HuH-7 (cell line): ENCODE results near the gene TYK2.
"Not testable (repeated sequence)": the region's sequence is repeated elsewhere in the genome, so short reads cannot be mapped to it uniquely, and the experiment has no call there.

Experiments
- DNase-seq: peaks from one replicate; pipeline ENCODE4 v3.0.0; 2011; ENCODE audit warnings: low spot score

TYK2 gene

GRCh38 chr19:10407096-10407495, 26.7 kb upstream of the TYK2 start:
- no peak for DNase-seq

DNA sequence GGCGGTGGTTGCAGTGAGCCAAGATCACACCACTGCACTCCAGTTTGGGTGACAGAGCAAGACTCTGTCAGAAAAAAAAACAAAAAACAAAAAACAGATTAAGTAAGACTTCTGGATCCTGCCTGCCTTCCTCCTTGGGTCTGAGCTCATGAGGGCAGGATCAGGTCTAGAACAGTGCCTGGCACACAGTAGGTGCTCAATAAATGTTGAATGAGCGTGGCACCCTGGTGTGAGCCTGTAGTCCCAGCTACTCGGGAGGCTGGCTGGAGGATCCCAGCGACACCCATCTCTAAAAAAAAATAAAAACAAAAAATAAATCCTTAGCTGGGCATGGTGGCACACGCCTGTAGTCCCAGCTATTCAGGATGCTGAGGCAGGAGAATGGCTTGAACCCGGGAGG, 25.8 kb upstream of the TYK2 start:
- DNase-seq: no peak

DNA sequence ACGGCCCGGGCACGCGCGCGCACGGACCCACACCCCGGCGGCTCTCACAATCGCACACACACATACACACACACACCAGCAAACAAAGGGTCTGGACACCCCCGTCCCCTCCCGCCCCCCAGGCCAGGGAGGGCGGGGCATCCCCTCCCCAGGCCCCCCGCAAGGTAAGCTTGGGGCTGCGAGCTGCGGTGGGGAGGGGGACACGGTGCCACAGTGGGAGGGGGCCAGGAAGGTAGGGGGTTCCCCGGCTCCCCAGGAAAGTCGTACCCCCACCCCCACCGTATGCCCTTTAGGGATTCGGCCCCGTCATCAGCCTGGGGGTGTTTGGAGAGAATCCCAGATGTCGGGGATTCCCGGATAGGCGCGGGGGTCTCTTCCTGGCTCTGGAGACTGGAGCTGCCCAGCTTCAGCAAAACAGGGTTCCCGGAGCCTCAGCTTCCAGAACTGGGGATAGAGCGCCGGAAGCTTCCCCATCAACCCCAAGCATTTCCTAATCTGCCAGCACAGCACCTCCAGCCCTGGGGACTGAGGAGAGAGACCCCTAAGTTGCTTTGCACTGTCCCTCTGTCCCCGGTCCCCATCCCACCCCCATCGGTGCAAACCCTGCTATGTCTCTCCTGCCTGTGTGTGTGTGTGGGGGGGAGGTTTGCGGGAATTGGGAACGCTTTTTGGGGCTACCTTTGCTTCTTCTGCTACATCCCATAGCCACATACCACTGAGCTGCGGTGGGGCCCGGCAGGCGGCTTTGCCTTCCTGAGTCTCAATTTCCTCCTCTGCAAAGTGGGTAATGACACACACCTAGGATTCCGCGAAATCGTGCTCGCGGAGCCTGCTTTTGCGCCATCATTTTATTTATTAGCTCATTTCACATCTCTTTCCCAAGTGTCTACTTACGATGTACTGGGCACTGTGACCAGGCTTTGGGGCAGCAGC, 24.8 kb upstream of the TYK2 start:
- no peak for DNase-seq

GRCh38 chr19:10403137-10404021, 23.0 kb upstream of the TYK2 start, which contains the start of gene CDC37:
TSS of gene CDC37 (minus strand) at chr19:10403542. CDS start at chr19:10403479, 63 bp downstream.
- peak; percentile 95 for DNase-seq

DNA sequence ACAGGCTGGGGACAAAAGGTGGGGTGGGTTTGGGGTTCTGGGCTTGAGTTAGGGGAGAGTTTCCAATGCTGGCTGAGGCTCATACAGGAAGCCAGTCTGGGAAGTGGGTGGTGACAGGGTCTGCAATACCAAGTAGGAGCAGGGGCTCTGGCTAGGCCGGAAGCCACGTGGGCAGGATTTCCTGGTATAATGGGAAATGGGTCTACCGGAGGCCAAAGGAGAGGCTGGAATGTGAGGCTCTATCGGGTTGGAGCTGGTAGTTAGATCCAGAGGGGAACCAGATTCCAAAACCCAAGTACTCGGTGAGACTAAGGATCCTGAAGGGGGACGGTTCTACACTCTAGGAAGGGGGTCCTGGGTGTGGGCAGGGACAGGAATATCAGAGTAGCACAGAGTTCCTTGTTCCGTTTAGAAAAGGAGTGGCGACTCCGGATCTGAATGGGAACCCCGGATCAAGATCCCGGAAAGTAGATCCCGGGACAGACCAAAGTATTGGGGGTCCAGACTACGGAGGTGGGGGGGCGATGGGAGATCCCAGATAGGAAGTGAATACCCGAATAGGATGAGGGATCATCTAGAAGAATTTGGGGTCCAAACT, 22.2 kb upstream of the TYK2 start:
- DNase-seq: no peak

- no peak for DNase-seq
Measured at GRCh38 chr19:10399878-10400277, 19.5 kb upstream of the TYK2 start.

DNA sequence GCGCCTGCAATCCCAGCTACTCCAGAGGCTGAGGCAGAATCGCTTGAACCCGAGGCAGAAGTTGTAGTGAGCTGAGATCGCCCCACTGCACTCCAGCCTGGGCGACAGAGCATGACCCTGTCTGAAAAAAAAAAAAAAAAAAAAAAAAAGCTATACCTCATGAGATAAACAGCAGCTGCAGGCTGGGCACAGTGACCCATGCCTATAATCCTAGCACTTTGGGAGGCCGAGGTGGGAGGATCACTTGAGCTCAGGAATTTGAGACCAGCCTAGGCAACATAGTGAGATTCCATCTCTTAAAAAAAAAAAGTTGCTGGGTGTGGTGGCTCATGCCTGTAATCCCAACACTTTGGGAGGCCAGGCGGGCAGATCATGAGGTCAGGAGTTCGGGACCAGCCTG, 19.0 kb upstream of the TYK2 start:
- DNase-seq: not testable (repeated sequence)

- no peak for DNase-seq
Measured at GRCh38 chr19:10398819-10399218, 18.4 kb upstream of the TYK2 start.

GRCh38 chr19:10395917-10396316, 15.5 kb upstream of the TYK2 start:
- no peak for DNase-seq

- DNase-seq: no peak
Measured at GRCh38 chr19:10395436-10395835, 15.1 kb upstream of the TYK2 start.

GRCh38 chr19:10395003-10395402, 14.6 kb upstream of the TYK2 start:
- no peak for DNase-seq

GRCh38 chr19:10393137-10393536, 12.8 kb upstream of the TYK2 start:
- no peak for DNase-seq

DNA sequence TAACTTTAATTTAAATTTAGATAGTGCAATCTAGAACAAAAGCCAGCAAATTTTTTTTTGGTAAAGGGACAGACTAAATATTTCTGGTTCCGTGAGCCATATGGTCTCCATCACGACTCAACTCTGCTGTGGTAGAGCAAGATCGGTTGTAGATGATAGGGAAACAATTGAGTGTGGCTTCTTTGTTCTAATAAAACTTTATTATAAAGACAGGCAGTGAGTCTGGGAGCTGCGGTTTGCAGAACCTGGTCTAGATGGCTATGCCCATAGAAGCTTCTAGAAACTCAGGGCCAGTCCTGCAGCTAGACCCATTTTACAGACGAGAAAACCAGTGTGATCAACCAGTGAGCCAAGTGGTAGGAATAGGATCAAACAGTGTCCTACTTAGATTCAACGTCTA, 11.7 kb upstream of the TYK2 start:
- no peak for DNase-seq

DNA sequence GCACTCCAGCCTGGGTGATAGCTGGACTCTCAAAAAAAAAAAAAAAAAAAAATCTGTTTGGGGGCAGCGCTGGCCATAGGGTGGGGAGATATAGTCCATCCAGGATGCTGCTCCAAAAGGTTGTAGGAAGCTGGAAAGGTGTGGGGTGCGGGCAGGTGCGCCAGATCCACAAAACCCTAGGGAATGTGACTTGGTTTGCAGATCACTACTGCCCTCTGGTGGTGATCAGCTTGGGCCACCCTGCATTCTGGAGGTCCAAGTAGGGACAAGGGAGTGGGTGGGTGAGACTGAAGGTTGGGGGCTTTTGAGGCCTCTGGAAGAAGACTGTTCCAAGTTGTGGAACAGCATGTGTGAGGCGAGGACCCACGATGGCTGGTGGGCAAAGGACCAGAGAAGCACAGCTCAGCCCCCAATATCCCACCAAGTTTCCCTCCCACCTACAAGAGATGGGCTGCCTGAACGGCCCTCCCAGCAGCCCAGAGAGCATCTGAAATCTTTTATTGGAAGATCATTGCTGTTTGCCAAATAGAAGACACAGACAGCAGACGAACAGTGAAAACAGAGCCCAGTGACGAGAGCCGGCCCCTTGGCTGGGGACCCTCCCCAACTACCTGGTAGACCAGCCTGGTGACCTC, 10.4 kb upstream of the TYK2 start:
- peak; percentile 81 for DNase-seq

- no peak for DNase-seq
Measured at GRCh38 chr19:10389863-10390262, 9.5 kb upstream of the TYK2 start.

GRCh38 chr19:10388957-10389356, 8.6 kb upstream of the TYK2 start:
- peak; percentile 70 for DNase-seq

- no peak for DNase-seq
Measured at GRCh38 chr19:10384580-10384979, 4.2 kb upstream of the TYK2 start.

GRCh38 chr19:10383223-10383499, 2.8 kb upstream of the TYK2 start:
- not testable (repeated sequence) for DNase-seq

DNA sequence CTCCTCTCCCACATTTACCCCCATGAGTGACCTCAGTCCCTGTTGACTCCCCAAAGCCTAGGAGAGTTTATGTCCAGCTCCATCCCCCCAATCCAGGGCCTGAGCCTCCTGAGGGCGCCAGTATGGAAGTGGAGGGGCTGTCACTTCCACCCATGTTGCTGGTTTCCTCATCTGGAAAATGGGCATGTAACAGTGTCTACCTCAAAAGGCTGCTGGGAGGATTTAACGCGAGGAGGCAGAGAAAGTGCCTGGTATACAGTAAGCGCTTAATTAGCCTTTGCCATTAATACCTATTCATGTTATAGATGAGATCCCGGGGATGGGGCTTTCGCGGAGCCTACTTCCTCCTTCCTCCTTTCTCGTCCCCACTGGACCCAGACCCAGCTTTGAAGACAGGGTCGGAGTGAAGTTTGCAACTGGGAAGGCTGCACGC, 476 bp downstream of the TYK2 start:
- no peak for DNase-seq

DNA sequence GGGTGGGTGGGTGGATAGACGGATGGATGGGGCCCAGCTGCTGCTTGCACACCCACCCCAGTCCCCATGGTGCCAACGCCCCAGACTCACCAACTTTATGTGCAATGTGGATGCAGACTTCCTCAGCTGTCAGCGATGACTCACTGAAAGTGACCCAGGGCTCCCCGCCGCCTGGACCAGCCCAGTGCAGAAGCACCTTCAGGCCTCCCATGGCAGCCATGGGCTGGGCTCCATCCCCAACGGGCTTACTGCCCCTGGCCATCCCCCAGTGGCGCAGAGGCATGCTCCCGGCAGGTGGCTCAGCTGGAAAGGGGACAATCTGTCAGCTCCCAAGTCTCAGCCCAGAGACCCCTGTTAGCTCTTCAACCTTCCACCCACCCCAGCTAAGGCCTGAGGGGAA, 2.2 kb downstream of the TYK2 start:
- no peak for DNase-seq

DNA sequence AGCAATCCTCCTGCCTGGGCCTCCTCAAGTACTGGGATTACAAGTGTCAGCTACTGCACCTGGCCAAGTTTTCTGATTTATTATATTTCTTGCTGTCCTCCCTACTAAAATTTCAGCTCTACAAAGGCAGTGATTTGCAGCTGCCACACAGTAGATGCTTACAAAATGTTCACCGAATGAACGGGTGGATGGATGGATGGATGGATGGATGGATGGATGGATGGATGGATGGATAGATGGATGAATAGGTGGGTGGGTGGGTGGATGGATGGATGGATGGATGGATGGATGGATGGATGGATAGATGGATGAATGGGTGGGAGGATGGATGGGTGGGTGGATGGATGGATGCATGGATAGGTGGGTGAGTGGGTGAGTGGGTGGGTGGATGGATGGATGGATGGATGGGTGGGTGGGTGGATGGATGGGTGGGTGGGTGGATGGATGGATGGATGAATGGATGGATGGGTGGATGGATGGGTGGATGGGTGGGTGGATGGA, 3.2 kb downstream of the TYK2 start:
- DNase-seq: not testable (repeated sequence)

GRCh38 chr19:10374931-10375330, 5.4 kb downstream of the TYK2 start:
- no peak for DNase-seq
